WTC11 (cell line): ENCODE data around the gene EFCC1. TPM values are rescaled to one million over a fixed set of nuclear protein-coding genes. Genes with fewer than 3 reads are reported as not detected.

Experiments
- ATAC-seq: fragments of 200-7000 bp; cut with Tn5 transposase; 2 replicates; pipeline ENCODE4 v1.10.0; 2021; ENCODE audit warnings: mild to moderate bottlenecking, moderate library complexity
- CTCF ChIA-PET: fragments of 300-600 bp; sonication (Branson Sonifier 250); formaldehyde crosslinking; loops from one replicate; lab custom pipeline; 2021; ENCODE audit warnings: antibody characterized with exemption; lab: Charles Lee
- POLR2A ChIA-PET: fragments of 350-600 bp; sonication (Branson Sonifier 250); formaldehyde crosslinking; loops from one replicate; lab custom pipeline; 2021; ENCODE audit warnings: antibody characterized with exemption; lab: Charles Lee
- DNase-seq: peaks from one replicate; pipeline ENCODE4 v3.0.0; 2021; ENCODE audit warnings: low spot score
- H3K27ac Mint-ChIP-seq: 2 replicates; pipeline ENCODE4 v1.8.0; 2021; ENCODE audit warnings: mixed read lengths
- H3K27me3 Mint-ChIP-seq: 2 replicates; pipeline ENCODE4 v1.8.0; 2021; ENCODE audit warnings: low read depth, mild to moderate bottlenecking, moderate library complexity, mixed read lengths
- H3K36me3 Mint-ChIP-seq: 2 replicates; pipeline ENCODE4 v1.8.0; 2021; ENCODE audit warnings: mixed read lengths
- H3K4me1 Mint-ChIP-seq: 2 replicates; pipeline ENCODE4 v1.8.0; 2022; ENCODE audit warnings: mixed read lengths
- H3K4me3 Mint-ChIP-seq: 2 replicates; pipeline ENCODE4 v1.8.0; 2021; ENCODE audit warnings: mild to moderate bottlenecking, moderate library complexity, mixed read lengths
- H3K9me3 Mint-ChIP-seq: 2 replicates; pipeline ENCODE4 v1.8.0; 2021; ENCODE audit warnings: mixed read lengths
- AR ChIP-seq: fragments of 250-450 bp; sonication (Bioruptor Pico); IDR thresholded peaks from 2 replicates; pipeline ENCODE4 v1.9.0; 2021; ENCODE audit warnings: mild to moderate bottlenecking
- ATF2 ChIP-seq: sonication (generic); formaldehyde crosslinking; IDR thresholded peaks from 2 replicates; pipeline ENCODE4 v1.8.1; 2022; ENCODE audit warnings: low read depth, missing genetic modification reagents, borderline replicate concordance
- CREB1 ChIP-seq: sonication (generic); formaldehyde crosslinking; IDR thresholded peaks from 2 replicates; pipeline ENCODE4 v1.8.0; 2023; ENCODE audit warnings: mild to moderate bottlenecking, missing genetic modification reagents
- FOXJ3 ChIP-seq: sonication (generic); formaldehyde crosslinking; IDR thresholded peaks from 2 replicates; pipeline ENCODE4 v1.9.0; 2021; ENCODE audit warnings: missing genetic modification reagents, mild to moderate bottlenecking, borderline replicate concordance
- FOXP1 ChIP-seq: sonication (generic); formaldehyde crosslinking; IDR thresholded peaks from 2 replicates; pipeline ENCODE4 v1.8.0; 2022; ENCODE audit warnings: missing genetic modification reagents, mild to moderate bottlenecking, moderate library complexity, borderline replicate concordance
- KAT7 ChIP-seq: sonication (generic); formaldehyde crosslinking; IDR thresholded peaks from 2 replicates; pipeline ENCODE4 v1.8.1; 2023; ENCODE audit warnings: missing genetic modification reagents, mild to moderate bottlenecking, borderline replicate concordance
- MLX ChIP-seq: sonication (generic); formaldehyde crosslinking; IDR thresholded peaks from 2 replicates; pipeline ENCODE4 v1.8.1; 2023; ENCODE audit warnings: mild to moderate bottlenecking, missing genetic modification reagents, moderate library complexity
- NFATC4 ChIP-seq: fragments of 250-450 bp; sonication (Bioruptor Pico); IDR thresholded peaks from 2 replicates; pipeline ENCODE4 v1.9.0; 2021; ENCODE audit warnings: mild to moderate bottlenecking
- NFYB ChIP-seq: sonication (generic); formaldehyde crosslinking; conservative IDR thresholded peaks from 2 replicates; pipeline ENCODE4 v1.8.0; 2022; ENCODE audit warnings: low read depth, missing genetic modification reagents
- RELA ChIP-seq: sonication (generic); formaldehyde crosslinking; IDR thresholded peaks from 2 replicates; pipeline ENCODE4 v1.8.1; 2022; ENCODE audit warnings: missing genetic modification reagents, mild to moderate bottlenecking, borderline replicate concordance
- SMAD4 ChIP-seq: sonication (generic); formaldehyde crosslinking; IDR thresholded peaks from 2 replicates; pipeline ENCODE4 v1.8.0; 2022; ENCODE audit warnings: mild to moderate bottlenecking, missing genetic modification reagents
- SP1 ChIP-seq: sonication (generic); formaldehyde crosslinking; conservative IDR thresholded peaks from 2 replicates; pipeline ENCODE4 v1.8.1; 2022; ENCODE audit warnings: missing genetic modification reagents
- TEAD4 ChIP-seq: sonication (generic); formaldehyde crosslinking; IDR thresholded peaks from 2 replicates; pipeline ENCODE4 v1.8.0; 2022; ENCODE audit warnings: mild to moderate bottlenecking, missing genetic modification reagents
- ZMAT4 ChIP-seq: fragments of 250-450 bp; sonication (Bioruptor Pico); IDR thresholded peaks from 2 replicates; pipeline ENCODE4 v1.9.0; 2021; ENCODE audit warnings: mild to moderate bottlenecking
- ZNF232 ChIP-seq: sonication (generic); formaldehyde crosslinking; IDR thresholded peaks from 2 replicates; pipeline ENCODE4 v1.8.0; 2022; ENCODE audit warnings: mild to moderate bottlenecking, missing genetic modification reagents
- ZNF416 ChIP-seq: fragments of 250-450 bp; sonication (Bioruptor Pico); IDR thresholded peaks from 2 replicates; pipeline ENCODE4 v1.9.0; 2021; ENCODE audit warnings: mild to moderate bottlenecking, inconsistent platforms
- ZNF423 ChIP-seq: fragments of 250-450 bp; sonication (Bioruptor Pico); IDR thresholded peaks from 2 replicates; pipeline ENCODE4 v2.1.2; 2022; ENCODE audit warnings: mild to moderate bottlenecking, moderate library complexity
- ZNF671 ChIP-seq: fragments of 250-450 bp; sonication (Bioruptor Pico); IDR thresholded peaks from 2 replicates; pipeline ENCODE4 v1.8.0; 2021; ENCODE audit warnings: mild to moderate bottlenecking
- total RNA-seq: library from RNA; stranded (reverse); gene quantifications from 3 replicates; pipeline ENCODE4 v1.2.3, GENCODE V29; 2021
- TF ChIP-seq, protein P1 (sequence below): sonication (generic); formaldehyde crosslinking; IDR thresholded peaks from 2 replicates; pipeline ENCODE4 v1.8.0; 2023; ENCODE audit warnings: missing genetic modification reagents, mild to moderate bottlenecking, borderline replicate concordance
- TF ChIP-seq, protein P2 (sequence below): sonication (generic); formaldehyde crosslinking; IDR thresholded peaks from 2 replicates; pipeline ENCODE4 v1.8.0; 2022; ENCODE audit warnings: mild to moderate bottlenecking, missing genetic modification reagents
- TF ChIP-seq, protein P3 (sequence below): fragments of 250-450 bp; sonication (Bioruptor Pico); IDR thresholded peaks from 2 replicates; pipeline ENCODE4 v1.9.0; 2021; ENCODE audit warnings: moderate library complexity, mild to moderate bottlenecking, inconsistent platforms, borderline replicate concordance

The EFCC1 gene
- total RNA-seq, 1 experiment from 2014 or later = 0.31 TPM

DNA sequence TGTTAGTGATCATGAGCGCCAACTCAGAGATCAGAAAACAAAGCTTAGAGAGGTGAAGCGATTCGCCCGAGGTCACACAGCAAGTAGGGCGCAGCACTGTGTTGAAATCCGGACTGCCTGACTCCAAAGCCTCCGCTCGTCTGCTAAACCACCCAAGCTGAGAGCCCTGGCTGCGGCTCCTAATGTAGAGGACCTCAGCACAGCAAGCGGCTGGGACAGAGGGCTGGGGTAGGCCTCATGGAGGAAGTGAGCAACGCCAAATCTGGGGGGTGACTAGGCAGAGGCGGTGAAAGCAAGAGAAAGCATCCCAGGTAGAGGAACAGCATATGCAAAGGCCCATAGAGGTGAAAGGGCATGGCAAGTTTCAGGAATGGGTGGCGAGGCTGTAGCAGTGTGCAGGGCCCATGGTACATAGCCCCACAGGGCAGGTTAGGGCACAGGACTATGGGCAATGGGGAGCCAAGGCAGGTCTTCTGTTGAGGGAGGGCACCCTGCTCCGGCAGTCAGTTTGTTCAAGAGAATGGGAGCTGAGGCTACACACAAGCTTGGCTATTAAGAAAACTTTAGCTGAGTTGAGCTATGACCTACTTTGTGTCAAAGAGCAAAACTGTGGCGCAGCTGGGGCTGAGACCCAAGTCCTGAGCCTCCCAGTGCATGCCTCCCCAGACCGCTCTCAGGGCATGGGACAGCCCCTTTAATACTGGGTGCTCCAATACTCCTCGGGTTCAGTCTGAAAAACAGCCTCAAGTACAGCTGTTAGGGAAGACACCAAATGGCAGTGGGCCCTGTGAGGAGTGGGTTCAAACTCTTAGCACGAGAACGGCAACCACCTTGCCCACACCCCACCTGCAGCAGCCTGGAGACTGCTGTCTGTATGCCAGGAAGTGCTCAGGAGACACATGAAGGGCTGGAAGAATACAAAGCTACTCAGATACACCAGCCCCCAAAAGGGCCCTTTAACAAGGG, 6.2 kb upstream of the EFCC1 start:
- Mint-ChIP-seq H3K27ac (no peak overlapping the region), H3K27me3 (peaks cover 84% of the 10 kb centered on the region), H3K9me3 (peaks cover 6% of the 10 kb centered on the region), H3K36me3 (no peaks in the 10 kb centered on the region), H3K4me1 (peaks cover 26% of the 10 kb centered on the region), H3K4me3 (peak overlapping the region; percentile 61)
- no peak for ATAC-seq
- CTCF ChIA-PET = interaction anchor here (0.9 to 4.3 kb wide), 12 partner anchors 9 to 377 kb away, joined by 3 to 56 read pairs (median 4); partner anchors contain the start of gene RAB43
- no peak for DNase-seq
- POLR2A ChIA-PET = interaction anchor here (0.7 to 1.4 kb wide), 4 partner anchors 9 to 127 kb away, joined by 3 to 4 read pairs (median 4); partner anchors contain the start of gene RAB43
- TF ChIP-seq ATF2 (CRISPR knock-in tag) (no peak), ZNF232 (CRISPR knock-in tag) (no peak), AR (CRISPR knock-in tag) (no peak), ZNF671 (CRISPR knock-in tag) (no peak), SMAD4 (CRISPR knock-in tag) (no peak), FOXJ3 (CRISPR knock-in tag) (no peak), MLX (no peak)

- no peak for DNase-seq
- peaks cover 92% of the 10 kb centered on the region for H3K27me3 Mint-ChIP-seq
- H3K36me3 Mint-ChIP-seq = no peaks in the 10 kb centered on the region
- TF ChIP-seq, protein P1, sequence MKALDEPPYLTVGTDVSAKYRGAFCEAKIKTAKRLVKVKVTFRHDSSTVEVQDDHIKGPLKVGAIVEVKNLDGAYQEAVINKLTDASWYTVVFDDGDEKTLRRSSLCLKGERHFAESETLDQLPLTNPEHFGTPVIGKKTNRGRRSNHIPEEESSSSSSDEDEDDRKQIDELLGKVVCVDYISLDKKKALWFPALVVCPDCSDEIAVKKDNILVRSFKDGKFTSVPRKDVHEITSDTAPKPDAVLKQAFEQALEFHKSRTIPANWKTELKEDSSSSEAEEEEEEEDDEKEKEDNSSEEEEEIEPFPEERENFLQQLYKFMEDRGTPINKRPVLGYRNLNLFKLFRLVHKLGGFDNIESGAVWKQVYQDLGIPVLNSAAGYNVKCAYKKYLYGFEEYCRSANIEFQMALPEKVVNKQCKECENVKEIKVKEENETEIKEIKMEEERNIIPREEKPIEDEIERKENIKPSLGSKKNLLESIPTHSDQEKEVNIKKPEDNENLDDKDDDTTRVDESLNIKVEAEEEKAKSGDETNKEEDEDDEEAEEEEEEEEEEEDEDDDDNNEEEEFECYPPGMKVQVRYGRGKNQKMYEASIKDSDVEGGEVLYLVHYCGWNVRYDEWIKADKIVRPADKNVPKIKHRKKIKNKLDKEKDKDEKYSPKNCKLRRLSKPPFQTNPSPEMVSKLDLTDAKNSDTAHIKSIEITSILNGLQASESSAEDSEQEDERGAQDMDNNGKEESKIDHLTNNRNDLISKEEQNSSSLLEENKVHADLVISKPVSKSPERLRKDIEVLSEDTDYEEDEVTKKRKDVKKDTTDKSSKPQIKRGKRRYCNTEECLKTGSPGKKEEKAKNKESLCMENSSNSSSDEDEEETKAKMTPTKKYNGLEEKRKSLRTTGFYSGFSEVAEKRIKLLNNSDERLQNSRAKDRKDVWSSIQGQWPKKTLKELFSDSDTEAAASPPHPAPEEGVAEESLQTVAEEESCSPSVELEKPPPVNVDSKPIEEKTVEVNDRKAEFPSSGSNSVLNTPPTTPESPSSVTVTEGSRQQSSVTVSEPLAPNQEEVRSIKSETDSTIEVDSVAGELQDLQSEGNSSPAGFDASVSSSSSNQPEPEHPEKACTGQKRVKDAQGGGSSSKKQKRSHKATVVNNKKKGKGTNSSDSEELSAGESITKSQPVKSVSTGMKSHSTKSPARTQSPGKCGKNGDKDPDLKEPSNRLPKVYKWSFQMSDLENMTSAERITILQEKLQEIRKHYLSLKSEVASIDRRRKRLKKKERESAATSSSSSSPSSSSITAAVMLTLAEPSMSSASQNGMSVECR (CRISPR knock-in tag) = no peak
- TF ChIP-seq FOXP1 (CRISPR knock-in tag) (no peak), RELA (CRISPR knock-in tag) (no peak), NFYB (CRISPR knock-in tag) (no peak), ZNF416 (CRISPR knock-in tag) (no peak), NFATC4 (CRISPR knock-in tag) (no peak), SP1 (CRISPR knock-in tag) (no peak), ZNF423 (CRISPR knock-in tag) (no peak), KAT7 (no peak), CREB1 (CRISPR knock-in tag) (no peak), ZNF671 (CRISPR knock-in tag) (no peak), TEAD4 (no peak), ZMAT4 (CRISPR knock-in tag) (no peak)
- TF ChIP-seq, protein P2, sequence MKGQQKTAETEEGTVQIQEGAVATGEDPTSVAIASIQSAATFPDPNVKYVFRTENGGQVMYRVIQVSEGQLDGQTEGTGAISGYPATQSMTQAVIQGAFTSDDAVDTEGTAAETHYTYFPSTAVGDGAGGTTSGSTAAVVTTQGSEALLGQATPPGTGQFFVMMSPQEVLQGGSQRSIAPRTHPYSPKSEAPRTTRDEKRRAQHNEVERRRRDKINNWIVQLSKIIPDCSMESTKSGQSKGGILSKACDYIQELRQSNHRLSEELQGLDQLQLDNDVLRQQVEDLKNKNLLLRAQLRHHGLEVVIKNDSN = no peak
- TF ChIP-seq, protein P3, sequence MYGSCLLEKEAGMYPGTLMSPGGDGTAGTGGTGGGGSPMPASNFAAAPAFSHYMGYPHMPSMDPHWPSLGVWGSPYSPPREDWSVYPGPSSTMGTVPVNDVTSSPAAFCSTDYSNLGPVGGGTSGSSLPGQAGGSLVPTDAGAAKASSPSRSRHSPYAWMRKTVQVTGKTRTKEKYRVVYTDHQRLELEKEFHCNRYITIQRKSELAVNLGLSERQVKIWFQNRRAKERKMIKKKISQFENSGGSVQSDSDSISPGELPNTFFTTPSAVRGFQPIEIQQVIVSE (CRISPR knock-in tag) = no peak
- TF ChIP-seq, all 79 proteins: peak for 0
- Mint-ChIP-seq H3K4me1 (peaks cover 34% of the 10 kb centered on the region), H3K9me3 (peaks cover 6% of the 10 kb centered on the region), H3K4me3 (no peak overlapping the region), H3K27ac (no peak overlapping the region)
- no peak for ATAC-seq
- CTCF ChIA-PET = no interaction called here
- POLR2A ChIA-PET = no interaction called here
Observed at GRCh38 chr3:128995737-128996136, 5.4 kb upstream of the EFCC1 start.
